GM12801 (cell line): ENCODE data around the gene TUB.

Experiments
- CTCF ChIP-seq: IDR thresholded peaks from one replicate; pipeline ENCODE4 v1.5.1; 2011; ENCODE audit warnings: control low read depth; ENCODE audit not compliant: insufficient read length; ENCODE audit errors: extremely low read depth

The TUB gene

GRCh38 chr11:8096575-8096974, 15.6 kb downstream of the TUB start:
- TF ChIP-seq CTCF: no peak

GRCh38 chr11:8097062-8097461, 16.1 kb downstream of the TUB start:
- TF ChIP-seq CTCF: no peak

- no peak for TF ChIP-seq CTCF
Measured at GRCh38 chr11:8097468-8097867, 16.5 kb downstream of the TUB start.

GRCh38 chr11:8097926-8098325, 16.9 kb downstream of the TUB start:
- no peak for TF ChIP-seq CTCF

GRCh38 chr11:8098361-8098760, 17.4 kb downstream of the TUB start:
- TF ChIP-seq CTCF: no peak

- TF ChIP-seq CTCF: no peak
Measured at GRCh38 chr11:8098879-8099278, 17.9 kb downstream of the TUB start.

GRCh38 chr11:8099291-8099899, 18.4 kb downstream of the TUB start:
- no peak for TF ChIP-seq CTCF
